Endothelial cell of umbilical vein (primary cell): Measurements from ENCODE around the gene SLC18A3.

Source experiments
- EZH2 ChIP-seq: IDR thresholded peaks from 2 replicates; pipeline ENCODE4 v1.6.1; 2012; ENCODE audit warnings: borderline replicate concordance, low read depth, mild to moderate bottlenecking, moderate library complexity, low read length, inconsistent platforms; ENCODE audit not compliant: severe bottlenecking
- JUN ChIP-seq: IDR thresholded peaks from 2 replicates; pipeline ENCODE4 v1.6.1; 2011; ENCODE audit warnings: borderline replicate concordance, low read depth; ENCODE audit not compliant: insufficient read length, insufficient read depth
- POLR2A ChIP-seq: IDR thresholded peaks from 2 replicates; pipeline ENCODE4 v1.6.1; 2012; ENCODE audit warnings: low read depth, mild to moderate bottlenecking, control low read depth, low read length
- TF ChIP-seq, protein P1 (sequence below), 2 donors: IDR thresholded peaks; 1 replicate in 1 of 2; 2 replicates in 1 of 2; pipeline ENCODE4 v1.5.1; 2011; ENCODE audit warnings: low read length in 2 of 2, mild to moderate bottlenecking in 2 of 2, moderate library complexity in 2 of 2, control low read depth in 1 of 2, inconsistent platforms in 1 of 2, low read depth in 1 of 2; ENCODE audit not compliant: insufficient read depth in 1 of 2; ENCODE audit errors: extremely low read depth in 1 of 2
- TF ChIP-seq, protein P2 (sequence below): IDR thresholded peaks from 2 replicates; pipeline ENCODE4 v1.6.1; 2011; ENCODE audit not compliant: insufficient read depth, insufficient read length

DNA sequence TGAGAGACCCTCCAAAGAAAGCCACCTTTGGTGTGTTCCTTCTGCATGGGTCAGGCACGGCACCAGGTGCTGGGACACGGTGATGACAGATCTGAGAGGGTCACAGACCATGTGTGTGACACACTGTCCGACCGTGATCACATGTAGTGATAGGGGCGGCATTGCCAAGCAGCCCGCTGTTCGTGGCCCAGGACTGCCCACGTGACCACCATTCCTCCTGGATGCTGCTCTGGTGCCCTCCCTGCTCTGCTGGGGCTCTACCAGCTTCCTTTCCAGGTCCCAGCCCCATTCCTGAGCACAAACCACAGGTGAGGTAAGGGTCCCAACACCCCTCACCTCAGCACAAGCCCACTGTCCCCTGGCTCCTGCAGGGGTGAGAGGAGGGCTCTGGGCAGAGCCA, 10.1 kb upstream of the SLC18A3 start:
- TF ChIP-seq, protein P1, sequence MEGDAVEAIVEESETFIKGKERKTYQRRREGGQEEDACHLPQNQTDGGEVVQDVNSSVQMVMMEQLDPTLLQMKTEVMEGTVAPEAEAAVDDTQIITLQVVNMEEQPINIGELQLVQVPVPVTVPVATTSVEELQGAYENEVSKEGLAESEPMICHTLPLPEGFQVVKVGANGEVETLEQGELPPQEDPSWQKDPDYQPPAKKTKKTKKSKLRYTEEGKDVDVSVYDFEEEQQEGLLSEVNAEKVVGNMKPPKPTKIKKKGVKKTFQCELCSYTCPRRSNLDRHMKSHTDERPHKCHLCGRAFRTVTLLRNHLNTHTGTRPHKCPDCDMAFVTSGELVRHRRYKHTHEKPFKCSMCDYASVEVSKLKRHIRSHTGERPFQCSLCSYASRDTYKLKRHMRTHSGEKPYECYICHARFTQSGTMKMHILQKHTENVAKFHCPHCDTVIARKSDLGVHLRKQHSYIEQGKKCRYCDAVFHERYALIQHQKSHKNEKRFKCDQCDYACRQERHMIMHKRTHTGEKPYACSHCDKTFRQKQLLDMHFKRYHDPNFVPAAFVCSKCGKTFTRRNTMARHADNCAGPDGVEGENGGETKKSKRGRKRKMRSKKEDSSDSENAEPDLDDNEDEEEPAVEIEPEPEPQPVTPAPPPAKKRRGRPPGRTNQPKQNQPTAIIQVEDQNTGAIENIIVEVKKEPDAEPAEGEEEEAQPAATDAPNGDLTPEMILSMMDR (IDR thresholded peaks at IDR 0.05; ENCODE audit: extremely low read depth in 1 of 2, insufficient read depth in 1 of 2, low read depth in 1 of 2, low read length in 2 of 2) = no peak
- TF ChIP-seq, protein P2, sequence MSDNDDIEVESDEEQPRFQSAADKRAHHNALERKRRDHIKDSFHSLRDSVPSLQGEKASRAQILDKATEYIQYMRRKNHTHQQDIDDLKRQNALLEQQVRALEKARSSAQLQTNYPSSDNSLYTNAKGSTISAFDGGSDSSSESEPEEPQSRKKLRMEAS = no peak
- no peak for TF ChIP-seq POLR2A
- no peak for TF ChIP-seq JUN
- no peak for TF ChIP-seq EZH2
